A549 (cell line): ENCODE data around the gene TOP3B.

ENCODE experiments used
- BHLHE40 ChIP-seq: IDR thresholded peaks from 2 replicates; pipeline ENCODE4 v1.6.1; 2012; ENCODE audit warnings: low read depth, low read length, inconsistent platforms
- CHD2 ChIP-seq: fragments of 150-350 bp; IDR thresholded peaks from 2 replicates; pipeline ENCODE4 v1.6.1; 2014; ENCODE audit warnings: low read length; ENCODE audit not compliant: partially characterized antibody
- CHD4 ChIP-seq: fragments of 200-600 bp; sonication (generic); IDR thresholded peaks from 2 replicates; pipeline ENCODE4 v1.6.1; 2016; ENCODE audit warnings: antibody characterized with exemption, mild to moderate bottlenecking, borderline replicate concordance
- JUN ChIP-seq, 2 experiments: fragments of >200 bp; sonication (Bioruptor Twin); formaldehyde crosslinking; IDR thresholded peaks; 2 replicates in 1 of 2; 3 replicates in 1 of 2; pipeline ENCODE4 v1.6.1; 2016 to 2017
- JUNB ChIP-seq: fragments of >200 bp; sonication (Bioruptor Twin); formaldehyde crosslinking; IDR thresholded peaks from 2 replicates; pipeline ENCODE4 v1.6.1; 2016
- MYC ChIP-seq: IDR thresholded peaks from 2 replicates; pipeline ENCODE4 v1.6.1; 2012; ENCODE audit warnings: mild to moderate bottlenecking, inconsistent platforms, low read length, improper control_type of control experiment, borderline replicate concordance
- POLR2A ChIP-seq: IDR thresholded peaks from 2 replicates; pipeline ENCODE4 v1.6.1; 2012; ENCODE audit warnings: mild to moderate bottlenecking, low read length
- RAD21 ChIP-seq, 2 experiments: fragments of >200 bp in 1 of 2; sonication (Bioruptor Twin) in 1 of 2; formaldehyde crosslinking in 1 of 2; IDR thresholded peaks in 1 of 2; conservative IDR thresholded peaks in 1 of 2; 2 replicates in 1 of 2; 3 replicates in 1 of 2; pipeline ENCODE4 v1.6.1; 2012 to 2018; ENCODE audit warnings: inconsistent platforms in 1 of 2
- SMC3 ChIP-seq: fragments of >200 bp; sonication (Bioruptor Twin); formaldehyde crosslinking; IDR thresholded peaks from 3 replicates; pipeline ENCODE4 v1.6.1; 2018; ENCODE audit warnings: inconsistent platforms
- ZFP36 ChIP-seq: fragments of 450-650 bp; IDR thresholded peaks from 2 replicates; pipeline ENCODE4 v1.6.1; 2014; ENCODE audit warnings: borderline replicate concordance; ENCODE audit not compliant: partially characterized antibody
- TF ChIP-seq, protein P1 (sequence below): fragments of >200 bp; sonication (Bioruptor Twin); formaldehyde crosslinking; IDR thresholded peaks from 3 replicates; pipeline ENCODE4 v1.5.1; 2016
- TF ChIP-seq, protein P2 (sequence below): fragments of 200-600 bp; sonication (generic); IDR thresholded peaks from 2 replicates; pipeline ENCODE4 v1.6.1; 2016; ENCODE audit warnings: antibody characterized with exemption, mild to moderate bottlenecking, moderate library complexity

DNA sequence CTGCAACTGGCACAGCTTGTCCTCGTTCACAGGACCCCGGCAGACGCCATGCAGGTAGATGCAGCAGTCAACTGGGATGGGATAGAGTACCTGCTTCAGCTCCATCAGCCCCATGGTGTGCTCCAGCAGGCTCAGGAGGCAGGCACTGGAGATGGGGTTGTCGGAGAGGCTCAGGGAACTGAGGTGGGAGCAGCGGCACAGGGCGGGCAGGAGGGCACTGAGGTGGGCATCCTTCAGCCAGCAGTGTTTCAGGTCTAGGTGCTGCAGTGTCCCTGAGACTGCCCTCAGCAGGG is 8.7 kb upstream of the TOP3B start:
- TF ChIP-seq MYC (no peak), POLR2A (no peak), JUNB (no peak), RAD21 (conservative IDR thresholded peaks at IDR 0.05 in 1 of 2, IDR thresholded peaks at IDR 0.05 in 1 of 2) (no peak), BHLHE40 (no peak), JUN (IDR thresholded peaks at IDR 0.05) (no peak), CHD2 (no peak), CHD4 (no peak), ZFP36 (no peak), SMC3 (no peak)
- TF ChIP-seq, protein P1, sequence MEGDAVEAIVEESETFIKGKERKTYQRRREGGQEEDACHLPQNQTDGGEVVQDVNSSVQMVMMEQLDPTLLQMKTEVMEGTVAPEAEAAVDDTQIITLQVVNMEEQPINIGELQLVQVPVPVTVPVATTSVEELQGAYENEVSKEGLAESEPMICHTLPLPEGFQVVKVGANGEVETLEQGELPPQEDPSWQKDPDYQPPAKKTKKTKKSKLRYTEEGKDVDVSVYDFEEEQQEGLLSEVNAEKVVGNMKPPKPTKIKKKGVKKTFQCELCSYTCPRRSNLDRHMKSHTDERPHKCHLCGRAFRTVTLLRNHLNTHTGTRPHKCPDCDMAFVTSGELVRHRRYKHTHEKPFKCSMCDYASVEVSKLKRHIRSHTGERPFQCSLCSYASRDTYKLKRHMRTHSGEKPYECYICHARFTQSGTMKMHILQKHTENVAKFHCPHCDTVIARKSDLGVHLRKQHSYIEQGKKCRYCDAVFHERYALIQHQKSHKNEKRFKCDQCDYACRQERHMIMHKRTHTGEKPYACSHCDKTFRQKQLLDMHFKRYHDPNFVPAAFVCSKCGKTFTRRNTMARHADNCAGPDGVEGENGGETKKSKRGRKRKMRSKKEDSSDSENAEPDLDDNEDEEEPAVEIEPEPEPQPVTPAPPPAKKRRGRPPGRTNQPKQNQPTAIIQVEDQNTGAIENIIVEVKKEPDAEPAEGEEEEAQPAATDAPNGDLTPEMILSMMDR: no peak
- TF ChIP-seq, protein P2, sequence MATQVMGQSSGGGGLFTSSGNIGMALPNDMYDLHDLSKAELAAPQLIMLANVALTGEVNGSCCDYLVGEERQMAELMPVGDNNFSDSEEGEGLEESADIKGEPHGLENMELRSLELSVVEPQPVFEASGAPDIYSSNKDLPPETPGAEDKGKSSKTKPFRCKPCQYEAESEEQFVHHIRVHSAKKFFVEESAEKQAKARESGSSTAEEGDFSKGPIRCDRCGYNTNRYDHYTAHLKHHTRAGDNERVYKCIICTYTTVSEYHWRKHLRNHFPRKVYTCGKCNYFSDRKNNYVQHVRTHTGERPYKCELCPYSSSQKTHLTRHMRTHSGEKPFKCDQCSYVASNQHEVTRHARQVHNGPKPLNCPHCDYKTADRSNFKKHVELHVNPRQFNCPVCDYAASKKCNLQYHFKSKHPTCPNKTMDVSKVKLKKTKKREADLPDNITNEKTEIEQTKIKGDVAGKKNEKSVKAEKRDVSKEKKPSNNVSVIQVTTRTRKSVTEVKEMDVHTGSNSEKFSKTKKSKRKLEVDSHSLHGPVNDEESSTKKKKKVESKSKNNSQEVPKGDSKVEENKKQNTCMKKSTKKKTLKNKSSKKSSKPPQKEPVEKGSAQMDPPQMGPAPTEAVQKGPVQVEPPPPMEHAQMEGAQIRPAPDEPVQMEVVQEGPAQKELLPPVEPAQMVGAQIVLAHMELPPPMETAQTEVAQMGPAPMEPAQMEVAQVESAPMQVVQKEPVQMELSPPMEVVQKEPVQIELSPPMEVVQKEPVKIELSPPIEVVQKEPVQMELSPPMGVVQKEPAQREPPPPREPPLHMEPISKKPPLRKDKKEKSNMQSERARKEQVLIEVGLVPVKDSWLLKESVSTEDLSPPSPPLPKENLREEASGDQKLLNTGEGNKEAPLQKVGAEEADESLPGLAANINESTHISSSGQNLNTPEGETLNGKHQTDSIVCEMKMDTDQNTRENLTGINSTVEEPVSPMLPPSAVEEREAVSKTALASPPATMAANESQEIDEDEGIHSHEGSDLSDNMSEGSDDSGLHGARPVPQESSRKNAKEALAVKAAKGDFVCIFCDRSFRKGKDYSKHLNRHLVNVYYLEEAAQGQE: no peak
